NCI-H1694 (cell line): ENCODE data around the gene VTCN1.

Source experiments
- DNase-seq: peaks from one replicate; lab custom pipeline; 2025; lab: John Stamatoyannopoulos, UW

Gene VTCN1

GRCh38 chr1:117096951-117097408 is 113.7 kb downstream of the VTCN1 start:
- DNase-seq: no peak

GRCh38 chr1:117094841-117095604 is 115.7 kb downstream of the VTCN1 start:
- no peak for DNase-seq

- no peak for DNase-seq
Measured at GRCh38 chr1:117093870-117094621, 116.7 kb downstream of the VTCN1 start.
